ENCODE measurements around the gene UMAD1. TPM values are rescaled to one million over a fixed set of nuclear protein-coding genes. Genes with fewer than 3 reads are reported as not detected.

Gene UMAD1
- total RNA-seq, 1 donor from 2014 or later: 18.0 TPM

GRCh38 chr7:7686811-7687508 lies 46.4 kb downstream of the UMAD1 start:
- DNase-seq (no peak), ATAC-seq (no peak)
- no peak for TF ChIP-seq CTCF (IDR thresholded peaks at IDR 0.05)
- Histone ChIP-seq H3K36me3 (no peaks in the 10 kb centered on the region), H3K4me3 (no peak overlapping the region), H3K4me1 (peaks cover 20% of the 10 kb centered on the region), H3K27ac (no peak overlapping the region), H3K27me3 (no peaks in the 10 kb centered on the region), H3K9me3 (no peaks in the 10 kb centered on the region)
- intact Hi-C loops (cut with DNase I): no loop called here

GRCh38 chr7:7687800-7688199 lies 47.2 kb downstream of the UMAD1 start:
- H3K27me3 ChIP-seq: no peaks in the 10 kb centered on the region
- H3K4me3 ChIP-seq: no peak overlapping the region
- ATAC-seq (no peak), DNase-seq (no peak)
- no peaks in the 10 kb centered on the region for H3K36me3 ChIP-seq
- TF ChIP-seq CTCF (IDR thresholded peaks at IDR 0.05): no peak
- intact Hi-C loops (cut with DNase I): no loop called here
- H3K9me3 ChIP-seq: no peaks in the 10 kb centered on the region
- H3K4me1 ChIP-seq: peaks cover 19% of the 10 kb centered on the region
- peak overlapping the region; percentile 27 for H3K27ac ChIP-seq

GRCh38 chr7:7688310-7688709 lies 47.8 kb downstream of the UMAD1 start:
- ATAC-seq: no peak
- H3K27ac ChIP-seq: peak overlapping the region; percentile 27
- intact Hi-C loops (cut with DNase I): no loop called here
- TF ChIP-seq CTCF (IDR thresholded peaks at IDR 0.05): no peak
- H3K4me1 ChIP-seq: peaks cover 19% of the 10 kb centered on the region
- H3K27me3 ChIP-seq: no peaks in the 10 kb centered on the region
- no peaks in the 10 kb centered on the region for H3K36me3 ChIP-seq
- no peak for DNase-seq
- no peaks in the 10 kb centered on the region for H3K9me3 ChIP-seq
- H3K4me3 ChIP-seq: no peak overlapping the region

GRCh38 chr7:7688956-7689355 lies 48.4 kb downstream of the UMAD1 start:
- no peak for DNase-seq
- Histone ChIP-seq H3K9me3 (no peaks in the 10 kb centered on the region), H3K27me3 (no peaks in the 10 kb centered on the region), H3K27ac (no peak overlapping the region), H3K4me1 (peaks cover 19% of the 10 kb centered on the region), H3K4me3 (no peak overlapping the region), H3K36me3 (no peaks in the 10 kb centered on the region)
- intact Hi-C loops (cut with DNase I): no loop called here
- ATAC-seq: no peak
- no peak for TF ChIP-seq CTCF (IDR thresholded peaks at IDR 0.05)

- Histone ChIP-seq H3K27me3 (no peaks in the 10 kb centered on the region), H3K4me3 (no peak overlapping the region), H3K36me3 (no peaks in the 10 kb centered on the region), H3K27ac (no peak overlapping the region), H3K9me3 (no peaks in the 10 kb centered on the region), H3K4me1 (peaks cover 4% of the 10 kb centered on the region)
- ATAC-seq (no peak), DNase-seq (no peak)
- TF ChIP-seq CTCF (IDR thresholded peaks at IDR 0.05): no peak
- intact Hi-C loops (cut with DNase I): no loop called here
These were observed 53.3 kb downstream of the UMAD1 start for GRCh38 chr7:7693881-7694280.

- TF ChIP-seq CTCF (IDR thresholded peaks at IDR 0.05): no peak
- Histone ChIP-seq H3K9me3 (no peaks in the 10 kb centered on the region), H3K4me1 (peaks cover 4% of the 10 kb centered on the region), H3K27ac (no peak overlapping the region), H3K27me3 (no peaks in the 10 kb centered on the region), H3K36me3 (no peaks in the 10 kb centered on the region), H3K4me3 (no peak overlapping the region)
- no peak for ATAC-seq
- DNase-seq: no peak
- intact Hi-C loops (cut with DNase I): no loop called here
These were observed 54.0 kb downstream of the UMAD1 start for GRCh38 chr7:7694542-7694941.

Data from upper lobe of right lung (tissue), 1 donor.